Peyer's patch (tissue), 4 donors: ENCODE data around the gene FLNA. TPM values are rescaled to one million over a fixed set of nuclear protein-coding genes. Genes with fewer than 3 reads are reported as not detected.

Experiments
- DNase-seq, 3 donors: peaks; one replicate each; pipeline ENCODE4 v3.0.0-alpha.2; 2017 to 2019
- H3K27ac ChIP-seq, 4 donors: fragments of 200-600 bp; sonication (generic); one replicate each; pipeline ENCODE4 v1.5.1; 2016 to 2019
- H3K27me3 ChIP-seq, 2 donors: fragments of 200-600 bp; sonication (generic); one replicate each; pipeline ENCODE4 v1.5.1; 2019
- H3K36me3 ChIP-seq, 3 donors: fragments of 200-600 bp; sonication (generic); one replicate each; pipeline ENCODE4 v1.5.1; 2016 to 2019
- H3K4me1 ChIP-seq, 4 donors: fragments of 200-600 bp; sonication (generic); one replicate each; pipeline ENCODE4 v1.5.1; 2016 to 2019
- H3K4me3 ChIP-seq, 4 donors: fragments of 200-600 bp; sonication (generic); 1 replicate in 3 of 4; 2 replicates in 1 of 4; pipeline ENCODE4 v1.5.1; 2016 to 2019; ENCODE audit warnings: mild to moderate bottlenecking in 1 of 4
- H3K9me3 ChIP-seq, 4 donors: fragments of 200-600 bp; sonication (generic); one replicate each; pipeline ENCODE4 v1.5.1; 2016 to 2019; ENCODE audit warnings: mild to moderate bottlenecking in 1 of 4
- CTCF ChIP-seq, 6 experiments: fragments of 450-650 bp in 4 of 6; fragments of 200-600 bp in 2 of 6; sonication (generic) in 1 of 6; IDR thresholded peaks; one replicate each; pipeline ENCODE4 v1.5.1; 2017 to 2019; ENCODE audit warnings: antibody characterized with exemption in 6 of 6, mild to moderate bottlenecking in 3 of 6, moderate library complexity in 1 of 6
- POLR2A ChIP-seq, 2 donors: fragments of 450-650 bp; IDR thresholded peaks; one replicate each; pipeline ENCODE4 v1.5.1; 2017; ENCODE audit warnings: antibody characterized with exemption in 2 of 2, mild to moderate bottlenecking in 2 of 2, moderate library complexity in 2 of 2
- total RNA-seq, 4 donors: library from RNA; depleted of rRNA; stranded (reverse); fragments of >200 nt; gene quantifications; one replicate each; pipeline ENCODE4 v1.1.0, GENCODE V29; 2016

The FLNA gene, protein sequence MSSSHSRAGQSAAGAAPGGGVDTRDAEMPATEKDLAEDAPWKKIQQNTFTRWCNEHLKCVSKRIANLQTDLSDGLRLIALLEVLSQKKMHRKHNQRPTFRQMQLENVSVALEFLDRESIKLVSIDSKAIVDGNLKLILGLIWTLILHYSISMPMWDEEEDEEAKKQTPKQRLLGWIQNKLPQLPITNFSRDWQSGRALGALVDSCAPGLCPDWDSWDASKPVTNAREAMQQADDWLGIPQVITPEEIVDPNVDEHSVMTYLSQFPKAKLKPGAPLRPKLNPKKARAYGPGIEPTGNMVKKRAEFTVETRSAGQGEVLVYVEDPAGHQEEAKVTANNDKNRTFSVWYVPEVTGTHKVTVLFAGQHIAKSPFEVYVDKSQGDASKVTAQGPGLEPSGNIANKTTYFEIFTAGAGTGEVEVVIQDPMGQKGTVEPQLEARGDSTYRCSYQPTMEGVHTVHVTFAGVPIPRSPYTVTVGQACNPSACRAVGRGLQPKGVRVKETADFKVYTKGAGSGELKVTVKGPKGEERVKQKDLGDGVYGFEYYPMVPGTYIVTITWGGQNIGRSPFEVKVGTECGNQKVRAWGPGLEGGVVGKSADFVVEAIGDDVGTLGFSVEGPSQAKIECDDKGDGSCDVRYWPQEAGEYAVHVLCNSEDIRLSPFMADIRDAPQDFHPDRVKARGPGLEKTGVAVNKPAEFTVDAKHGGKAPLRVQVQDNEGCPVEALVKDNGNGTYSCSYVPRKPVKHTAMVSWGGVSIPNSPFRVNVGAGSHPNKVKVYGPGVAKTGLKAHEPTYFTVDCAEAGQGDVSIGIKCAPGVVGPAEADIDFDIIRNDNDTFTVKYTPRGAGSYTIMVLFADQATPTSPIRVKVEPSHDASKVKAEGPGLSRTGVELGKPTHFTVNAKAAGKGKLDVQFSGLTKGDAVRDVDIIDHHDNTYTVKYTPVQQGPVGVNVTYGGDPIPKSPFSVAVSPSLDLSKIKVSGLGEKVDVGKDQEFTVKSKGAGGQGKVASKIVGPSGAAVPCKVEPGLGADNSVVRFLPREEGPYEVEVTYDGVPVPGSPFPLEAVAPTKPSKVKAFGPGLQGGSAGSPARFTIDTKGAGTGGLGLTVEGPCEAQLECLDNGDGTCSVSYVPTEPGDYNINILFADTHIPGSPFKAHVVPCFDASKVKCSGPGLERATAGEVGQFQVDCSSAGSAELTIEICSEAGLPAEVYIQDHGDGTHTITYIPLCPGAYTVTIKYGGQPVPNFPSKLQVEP (N-terminal part only)
- 100 to 1,000 TPM; 143 to 663 (median 328) TPM for total RNA-seq

- peak in 1 of 3 donors; percentile 70 for DNase-seq
- Histone ChIP-seq H3K4me3 (peak within 1 kb of the TSS; percentile 16 to 79 (median 36)), H3K27me3 (no peaks in the 10 kb centered on the region), H3K4me1 (peaks cover 0 to 15% (median 7%) of the 10 kb centered on the region in 4 donors), H3K36me3 (no peaks in the 10 kb centered on the region), H3K27ac (peak within 1 kb of the TSS; percentile 22 to 97 (median 56)), H3K9me3 (no peaks in the 10 kb centered on the region)
- TF ChIP-seq CTCF (IDR thresholded peaks at IDR 0.05) (peak in 2 of 6 experiments; percentile 7 to 20), POLR2A (IDR thresholded peaks at IDR 0.05) (no peak)
Observed at GRCh38 chrX:154374313-154375155, at the start of gene FLNA. TSS of gene FLNA (minus strand) at chrX:154374634. CDS start at chrX:154371245, 3,389 bp downstream.

DNA sequence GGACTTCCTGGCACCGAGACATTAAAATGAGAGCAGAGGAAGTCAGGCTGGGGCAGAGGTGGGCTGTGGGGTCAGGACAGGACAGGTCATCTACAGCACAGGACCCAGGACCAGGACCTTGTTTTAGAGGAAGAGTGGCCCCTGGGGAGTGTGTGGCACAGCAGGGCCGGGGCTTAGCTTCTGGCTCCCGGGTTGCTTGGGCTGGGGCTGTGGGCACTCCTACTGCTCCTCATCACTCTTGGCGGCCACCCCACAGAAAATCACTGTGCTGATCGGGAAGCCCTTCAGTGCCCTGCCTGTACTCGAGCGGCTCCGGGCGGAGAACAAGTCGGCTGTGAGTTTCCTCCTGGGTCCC, 45.9 kb upstream of the FLNA start:
- H3K4me1 ChIP-seq = no peaks in the 10 kb centered on the region
- no peaks in the 10 kb centered on the region for H3K36me3 ChIP-seq
- H3K27me3 ChIP-seq = no peaks in the 10 kb centered on the region
- no peak overlapping the region for H3K4me3 ChIP-seq
- DNase-seq = no peak
- H3K27ac ChIP-seq = no peak overlapping the region
- H3K9me3 ChIP-seq = no peaks in the 10 kb centered on the region
- TF ChIP-seq POLR2A (IDR thresholded peaks at IDR 0.05) = no peak
- TF ChIP-seq CTCF (IDR thresholded peaks at IDR 0.05) = no peak

GRCh38 chrX:154419688-154420401, 45.4 kb upstream of the FLNA start:
- Histone ChIP-seq H3K4me3 (no peak overlapping the region), H3K27me3 (no peaks in the 10 kb centered on the region), H3K27ac (no peak overlapping the region), H3K4me1 (no peaks in the 10 kb centered on the region), H3K9me3 (no peaks in the 10 kb centered on the region), H3K36me3 (no peaks in the 10 kb centered on the region)
- no peak for DNase-seq
- TF ChIP-seq CTCF (IDR thresholded peaks at IDR 0.05) (no peak), POLR2A (IDR thresholded peaks at IDR 0.05) (no peak)

GRCh38 chrX:154419189-154419588, 44.8 kb upstream of the FLNA start:
- Histone ChIP-seq H3K27me3 (no peaks in the 10 kb centered on the region), H3K9me3 (no peaks in the 10 kb centered on the region), H3K27ac (no peak overlapping the region), H3K36me3 (no peaks in the 10 kb centered on the region), H3K4me3 (no peak overlapping the region), H3K4me1 (no peaks in the 10 kb centered on the region)
- DNase-seq = no peak
- TF ChIP-seq CTCF (IDR thresholded peaks at IDR 0.05) (no peak), POLR2A (IDR thresholded peaks at IDR 0.05) (no peak)
